Stimulated activated CD4-positive, alpha-beta T cell treated with anti-CD3 and anti-CD28 coated beads, Interleukin-15, amount 100 ng/mL, for 24 hours (primary cell): ENCODE results near the gene NECTIN4.
"Not testable (repeated sequence)": the region's sequence is repeated elsewhere in the genome, so short reads cannot be mapped to it uniquely, and the experiment has no call there.

Experiments used
- DNase-seq: peaks from one replicate; pipeline ENCODE4 v3.0.0-alpha.2; 2020

The NECTIN4 gene

DNA sequence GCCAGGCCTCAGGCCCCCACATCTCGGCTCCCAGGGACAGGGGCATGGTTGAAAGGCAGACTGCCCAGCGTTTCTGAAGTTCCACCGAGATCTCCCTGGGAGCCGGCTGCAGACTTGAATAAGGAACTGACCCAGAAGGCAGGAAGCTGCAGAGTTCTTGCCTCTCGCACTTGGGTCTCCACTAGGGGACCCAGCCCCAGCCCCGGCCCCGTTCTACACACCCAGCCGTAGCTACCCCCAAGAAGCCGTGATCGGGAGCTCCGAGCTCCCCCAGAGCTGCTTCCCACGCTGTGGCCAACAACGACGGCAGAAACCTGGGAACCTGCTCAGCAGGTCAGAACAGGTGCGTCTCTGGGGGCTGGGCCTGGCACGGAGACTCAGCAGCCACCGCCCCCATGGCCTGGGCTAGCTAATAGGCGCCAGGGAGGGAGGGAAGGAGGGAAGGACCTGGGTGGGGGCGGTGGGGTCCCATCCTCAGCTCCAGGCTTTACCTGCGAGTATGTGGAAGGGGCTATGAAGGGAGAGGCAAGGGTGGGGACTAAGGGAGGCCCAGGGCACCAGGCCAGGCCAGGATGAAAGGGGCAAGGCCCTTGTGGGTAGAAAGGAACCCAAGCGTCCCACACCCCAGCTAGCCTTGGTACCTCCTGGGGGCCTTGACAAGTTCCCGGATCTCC, at the start of gene NECTIN4:
TSS of gene NECTIN4 (minus strand) at position 308 of the 674 bp plus-strand sequence. CDS start at position 46, 262 bp downstream.
- no peak for DNase-seq

DNA sequence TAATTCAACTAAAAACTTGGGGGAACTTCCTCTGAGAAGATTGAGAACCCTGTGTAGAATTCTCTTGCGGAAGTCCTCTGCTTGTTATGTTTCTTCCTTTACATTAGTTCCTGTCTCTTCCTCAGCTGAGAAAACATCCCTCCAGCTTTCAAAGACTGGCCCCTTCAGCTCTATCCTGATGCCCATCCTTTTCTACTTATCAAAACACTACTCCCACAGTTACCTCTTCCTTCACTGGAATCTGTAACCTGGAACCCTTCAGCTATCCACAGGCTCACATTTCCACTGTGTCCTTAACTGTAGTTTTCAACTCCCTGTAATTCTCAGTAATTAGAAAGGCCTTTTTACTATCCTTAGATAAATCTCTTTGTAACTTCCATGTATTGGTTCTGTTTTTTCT, 49.1 kb upstream of the NECTIN4 start:
- DNase-seq, result no peak

DNA sequence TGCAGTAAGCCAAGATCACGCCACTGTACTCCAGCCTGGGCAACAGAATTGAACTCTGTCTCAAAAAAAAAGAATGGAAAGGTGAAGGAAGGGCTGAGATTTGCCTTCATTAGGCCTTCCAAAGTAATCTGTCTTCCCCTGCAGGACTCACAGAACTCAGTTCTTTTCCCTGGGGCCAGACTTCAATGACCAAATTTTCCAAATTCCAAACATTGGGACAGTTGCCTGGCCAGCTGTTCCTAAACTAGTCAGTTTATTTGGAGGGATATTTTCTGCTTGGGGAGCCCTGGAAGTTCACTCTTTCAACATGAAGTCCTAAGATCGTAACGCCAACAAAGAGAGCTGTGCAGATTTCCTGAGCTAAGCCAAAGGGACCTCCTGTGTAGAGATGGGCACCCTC, 48.5 kb upstream of the NECTIN4 start:
- no peak for DNase-seq

DNA sequence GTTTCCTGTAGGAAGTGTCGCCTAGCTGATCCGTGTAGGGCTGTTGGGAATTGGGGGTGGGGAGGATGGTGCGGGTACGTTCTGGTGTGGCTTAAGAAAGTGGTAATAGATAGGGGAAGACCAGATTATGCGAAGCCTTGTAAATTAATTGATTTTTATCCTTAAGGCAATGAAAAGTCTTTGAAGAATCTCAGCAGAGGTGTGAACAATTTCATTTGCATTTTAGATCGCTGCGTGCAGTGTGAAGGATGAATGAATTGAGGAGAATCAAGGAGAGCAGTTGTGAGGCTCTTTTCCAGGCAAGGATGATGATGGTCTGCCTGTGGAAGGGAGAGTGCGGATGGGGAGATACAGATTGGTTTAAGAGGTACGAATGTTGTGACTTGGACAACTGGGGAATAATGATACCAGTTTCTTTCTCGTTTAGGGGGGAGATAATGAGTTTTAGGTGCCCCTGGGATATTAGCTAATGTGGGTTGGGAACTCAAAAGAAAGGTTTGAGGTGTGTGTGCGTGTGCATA, 43.9 kb upstream of the NECTIN4 start:
- no peak for DNase-seq

DNA sequence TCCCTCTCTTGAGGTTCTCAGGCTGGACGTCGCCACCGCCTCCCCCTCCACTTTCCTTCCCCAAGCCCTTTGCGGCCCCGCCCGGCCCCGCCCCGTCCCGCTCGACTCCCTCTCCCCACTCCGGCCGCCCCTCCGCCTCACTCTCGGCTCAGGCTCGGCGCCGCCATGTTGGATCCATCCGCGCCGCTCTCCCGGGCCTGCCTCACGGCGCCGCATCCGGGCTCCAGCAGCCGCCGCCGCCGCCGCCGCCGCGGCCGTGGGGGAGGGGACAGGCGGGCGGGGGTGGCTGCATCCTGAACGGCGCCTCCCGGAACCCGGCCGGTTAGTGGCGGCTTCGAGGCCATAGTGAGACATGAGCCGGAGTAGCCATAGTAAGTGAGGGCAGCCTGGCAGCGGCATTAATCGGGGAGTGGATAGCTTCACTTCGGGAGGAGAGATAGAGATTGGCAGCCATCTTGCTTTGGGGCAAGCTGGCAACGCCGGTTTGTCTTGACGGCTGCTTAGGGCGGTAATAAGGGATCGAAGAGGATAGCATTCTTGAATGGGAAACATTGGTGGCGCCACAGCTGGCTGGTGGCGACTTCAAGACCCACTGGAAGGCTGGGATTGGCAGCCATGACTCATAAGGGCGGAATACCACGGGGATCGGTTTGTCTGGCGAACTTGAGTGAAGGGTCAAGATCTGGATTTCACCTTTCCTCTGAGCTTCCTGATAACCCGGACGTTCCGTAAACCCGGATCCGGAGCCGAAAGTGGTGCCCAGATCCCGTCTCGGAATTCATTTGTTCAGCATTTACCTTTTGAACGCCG, 43.3 kb upstream of the NECTIN4 start, which contains the start of gene DEDD:
TSS of gene DEDD (minus strand) at position 258 of the 810 bp plus-strand sequence. CDS start 8,205 bp downstream, outside the sequence.
- peak; percentile 93 for DNase-seq

DNA sequence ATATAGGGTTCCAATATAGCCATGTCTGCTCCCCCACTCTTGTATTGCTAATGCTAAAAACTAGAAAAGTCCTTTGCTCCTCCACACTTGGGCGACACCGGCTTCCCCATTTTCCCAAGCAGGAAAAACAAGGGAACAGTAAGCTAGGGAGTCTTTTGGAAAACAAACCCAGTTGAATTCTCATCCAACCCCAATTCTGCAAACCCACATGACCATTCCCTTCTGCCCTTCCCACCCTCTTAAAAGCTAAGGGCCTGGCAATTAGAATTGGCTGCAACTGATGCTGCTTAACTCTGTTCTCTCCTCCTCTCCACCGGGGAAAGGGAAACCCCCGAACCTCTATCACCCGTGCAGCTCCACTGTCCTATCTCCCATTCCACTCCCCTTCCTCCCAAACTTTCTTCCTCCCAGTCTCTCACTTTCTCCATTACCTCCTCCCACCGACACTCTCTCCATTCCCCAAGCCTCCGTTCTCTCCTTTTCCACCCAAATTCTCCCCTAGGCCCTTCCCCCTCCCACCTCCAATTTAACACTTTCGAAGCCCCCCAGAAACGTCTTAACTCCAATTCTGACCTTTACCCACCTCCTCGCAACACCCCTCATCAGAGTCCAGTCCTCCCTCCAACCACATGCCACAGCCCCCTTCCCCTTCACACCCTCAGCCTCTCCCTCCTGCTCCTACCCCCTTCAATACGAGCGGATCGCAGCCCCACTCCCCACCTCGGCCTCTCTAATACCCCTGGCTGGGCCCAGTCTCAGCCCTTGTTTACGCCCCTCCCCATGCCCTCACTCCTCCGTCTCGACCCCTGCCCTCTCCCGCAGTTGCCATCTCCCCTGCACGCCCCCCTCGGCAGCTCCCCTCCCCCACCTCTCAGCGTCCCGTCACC, 42.4 kb upstream of the NECTIN4 start:
- DNase-seq, result no peak

DNA sequence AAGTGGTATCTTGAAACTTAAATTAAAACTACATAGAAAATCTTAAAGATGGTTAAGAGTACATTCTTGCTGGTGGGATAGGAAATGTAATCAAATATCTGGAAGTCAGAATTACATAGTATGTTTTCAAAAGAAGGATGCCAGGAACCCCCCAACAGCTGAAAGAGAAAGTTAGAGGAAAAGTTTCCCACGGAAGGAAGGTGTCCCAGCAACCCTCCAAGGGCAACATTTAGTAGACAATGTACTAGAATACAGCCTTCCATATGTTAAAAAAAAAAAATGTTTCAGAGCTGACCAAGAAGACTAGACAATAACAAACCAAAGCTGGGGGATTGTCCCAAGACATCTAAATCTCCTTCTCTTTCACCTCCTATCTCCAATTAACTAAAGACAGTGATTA, 40.9 kb upstream of the NECTIN4 start:
- DNase-seq, result no peak

DNA sequence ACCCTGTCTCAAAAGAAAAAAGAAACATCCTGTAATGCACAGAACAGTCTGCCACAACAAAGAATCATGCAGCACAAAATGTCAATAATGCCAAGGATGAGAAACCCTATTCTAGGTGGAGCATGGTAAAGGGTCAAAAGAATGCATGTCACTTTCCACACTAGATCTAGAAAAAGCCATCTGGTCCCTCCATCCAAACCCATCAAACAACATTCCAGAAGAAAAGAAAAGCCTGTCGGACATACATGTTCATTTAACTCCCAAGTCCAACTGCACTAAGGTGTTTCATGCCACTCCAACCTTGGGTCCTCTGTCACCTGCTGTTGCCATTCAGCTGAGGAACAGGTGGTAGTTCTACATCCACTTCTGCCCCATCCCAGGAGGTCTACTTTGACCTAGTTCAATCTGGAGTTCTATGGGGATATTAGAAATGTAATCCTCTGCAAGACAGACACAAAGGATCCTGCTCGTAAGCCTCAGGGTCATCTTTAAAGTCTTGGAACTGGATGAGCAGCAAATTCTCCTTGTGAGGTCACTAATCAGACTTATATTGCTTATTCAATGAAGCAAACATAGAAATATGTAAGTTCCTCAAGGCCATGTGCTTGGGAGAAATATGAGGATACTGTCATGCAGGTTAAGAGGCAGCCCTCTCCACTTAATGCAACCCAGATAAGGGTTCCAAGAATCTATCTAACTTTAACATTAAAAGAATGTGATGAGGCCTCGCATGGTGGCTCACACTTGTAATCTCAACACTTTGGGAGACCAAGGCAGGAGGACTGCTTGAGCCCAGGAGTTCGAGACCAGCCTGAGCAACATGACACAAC, 39.4 kb upstream of the NECTIN4 start:
- DNase-seq, result no peak

DNA sequence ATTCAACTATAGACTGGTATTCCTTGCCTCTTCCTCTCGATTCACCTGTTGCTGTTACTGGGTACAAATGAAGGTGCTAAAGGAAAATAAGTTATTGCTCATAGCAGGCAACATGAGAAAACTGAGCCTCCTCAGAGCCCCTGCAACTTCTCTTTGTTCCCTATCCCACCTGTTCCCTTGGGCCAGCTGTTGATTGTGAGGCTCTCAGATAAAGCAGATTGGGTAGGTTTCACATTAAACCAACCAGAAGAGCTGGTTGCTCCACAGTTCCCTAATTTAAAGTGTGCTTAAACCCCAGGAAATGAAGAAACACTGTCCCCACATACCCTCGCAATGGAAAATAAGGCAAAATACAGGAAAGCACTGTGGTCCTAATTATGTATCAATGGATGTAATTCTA, 38.3 kb upstream of the NECTIN4 start:
- no peak for DNase-seq

DNA sequence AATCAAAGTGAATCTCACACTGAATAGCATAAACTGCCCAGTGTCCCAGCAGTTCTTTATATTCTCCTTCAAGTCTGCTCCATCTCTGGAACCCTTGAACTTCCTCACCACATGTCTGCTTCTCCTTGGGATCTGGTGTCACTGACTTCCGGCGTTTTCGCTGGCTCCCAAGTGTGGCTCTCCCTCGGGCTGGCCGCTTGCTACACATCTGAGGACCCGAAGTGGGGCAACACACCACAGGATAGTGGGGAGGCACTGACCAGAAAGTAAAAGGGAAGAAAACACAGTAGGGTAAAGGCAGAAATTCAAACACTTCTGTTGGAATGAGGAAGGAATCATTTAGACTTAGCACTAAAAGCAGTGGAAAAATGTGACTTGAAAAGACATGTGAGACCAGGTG, 33.6 kb upstream of the NECTIN4 start:
- no peak for DNase-seq

DNA sequence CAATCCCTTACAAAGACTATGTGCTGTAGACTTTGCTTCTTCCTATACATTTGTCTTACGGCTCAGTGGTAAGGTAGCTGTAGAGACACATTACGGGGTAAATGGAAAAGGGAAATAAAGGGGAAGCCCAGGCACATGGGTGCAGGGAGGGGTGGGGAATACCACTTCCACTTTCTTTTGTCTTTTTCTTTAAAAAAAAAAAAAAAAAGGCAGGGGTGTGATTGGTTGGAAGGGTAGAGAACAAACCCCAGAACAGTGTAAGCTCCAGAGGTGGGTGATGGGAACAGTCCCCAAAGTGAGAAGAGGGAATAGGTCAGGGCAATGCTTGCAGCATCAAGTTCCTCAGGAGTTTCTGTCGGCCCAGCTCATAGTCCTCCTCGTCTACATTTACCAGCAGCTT, 32.5 kb upstream of the NECTIN4 start:
- DNase-seq, result no peak

DNA sequence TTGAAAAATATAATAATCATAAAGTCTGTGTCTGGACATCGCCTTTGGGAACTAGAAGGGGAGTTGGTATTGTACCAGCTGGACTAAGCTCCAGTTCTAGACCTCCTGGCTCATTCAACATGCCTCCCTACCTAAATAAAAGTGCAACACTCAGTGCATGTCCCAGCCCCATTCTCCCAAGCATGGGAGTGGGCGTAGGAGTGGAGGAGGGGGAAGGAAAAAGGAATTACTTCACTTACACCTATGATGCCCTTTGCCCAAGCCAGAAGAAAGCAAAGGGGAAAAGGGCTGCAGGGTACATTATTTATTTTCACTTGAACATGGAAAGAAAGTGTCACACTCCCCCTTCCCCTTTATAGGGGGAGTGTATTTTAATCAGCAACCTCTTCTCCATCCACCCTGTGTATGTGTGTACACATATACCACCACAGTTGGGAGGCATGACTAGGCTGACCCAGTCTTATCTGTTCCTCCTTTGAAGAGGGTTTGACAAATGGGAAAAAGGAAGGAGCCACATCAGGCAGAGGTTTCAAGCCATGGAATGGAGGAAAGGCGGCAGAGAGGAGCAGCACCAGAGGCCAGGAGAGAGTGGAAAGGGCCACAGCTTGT, 31.8 kb upstream of the NECTIN4 start:
- DNase-seq, result no peak

DNA sequence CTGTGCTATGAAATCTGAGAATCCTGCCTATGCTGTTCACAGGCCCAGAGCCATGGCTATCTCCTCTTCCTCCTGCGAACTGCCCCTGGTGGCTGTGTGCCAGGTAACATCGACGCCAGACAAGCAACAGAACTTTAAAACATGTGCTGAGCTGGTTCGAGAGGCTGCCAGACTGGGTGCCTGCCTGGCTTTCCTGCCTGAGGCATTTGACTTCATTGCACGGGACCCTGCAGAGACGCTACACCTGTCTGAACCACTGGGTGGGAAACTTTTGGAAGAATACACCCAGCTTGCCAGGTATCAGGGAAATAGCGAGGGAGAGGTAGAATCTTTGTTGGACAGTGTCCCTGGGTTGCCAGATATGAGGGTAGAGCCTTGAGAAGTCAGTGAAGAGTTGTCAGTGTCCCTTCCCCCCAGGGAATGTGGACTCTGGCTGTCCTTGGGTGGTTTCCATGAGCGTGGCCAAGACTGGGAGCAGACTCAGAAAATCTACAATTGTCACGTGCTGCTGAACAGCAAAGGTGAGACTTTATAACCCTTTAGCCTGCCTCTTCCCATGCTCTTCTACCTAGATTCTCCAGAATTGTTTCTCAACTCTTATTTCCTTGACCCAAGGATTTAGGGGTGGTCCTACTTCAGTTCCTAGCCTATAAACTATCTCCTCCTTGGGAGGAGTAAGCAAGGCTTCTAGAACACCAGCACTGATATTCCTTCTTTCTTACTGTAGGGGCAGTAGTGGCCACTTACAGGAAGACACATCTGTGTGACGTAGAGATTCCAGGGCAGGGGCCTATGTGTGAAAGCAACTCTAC, 29.9 kb upstream of the NECTIN4 start:
- DNase-seq, result peak; percentile 80

DNA sequence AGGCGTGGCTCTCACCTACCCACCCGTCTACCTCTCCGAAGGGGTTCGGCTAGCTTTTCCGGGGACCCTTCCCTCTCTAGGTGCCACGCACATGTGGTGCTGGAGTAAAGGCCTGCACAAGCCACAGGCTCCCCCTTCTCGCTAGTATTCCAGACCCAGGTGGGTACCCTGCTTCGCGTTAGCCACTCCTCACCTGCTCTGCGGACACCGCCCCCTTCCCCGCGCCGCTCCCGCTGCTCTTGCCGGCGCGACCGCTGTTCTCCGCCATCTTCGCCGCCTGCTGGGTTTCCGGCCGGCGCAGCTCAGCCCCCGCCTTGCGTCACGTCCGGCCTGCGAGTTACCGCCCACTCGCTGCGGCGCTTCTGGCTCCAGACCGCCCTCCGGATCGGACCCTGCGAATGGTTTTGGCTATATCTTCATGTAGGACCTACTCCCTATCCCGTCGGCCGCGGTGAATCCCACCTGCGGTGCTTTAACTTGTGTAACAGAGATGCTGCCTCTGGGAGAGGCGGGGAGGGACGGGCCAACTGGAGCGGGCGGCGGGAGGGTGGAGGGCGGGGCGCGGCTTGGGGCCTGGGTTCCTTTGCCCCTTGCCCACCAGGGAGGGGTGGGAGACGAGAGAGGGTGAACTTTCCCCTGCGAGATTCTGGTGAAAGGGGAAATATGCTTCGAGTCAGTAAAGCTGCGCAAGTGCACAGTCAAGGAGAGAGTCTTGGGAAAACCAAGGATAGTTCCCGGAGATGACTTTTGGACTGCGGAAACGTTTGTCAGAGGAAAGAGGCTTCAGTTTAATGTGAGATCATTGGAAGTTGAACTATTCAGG, 28.6 kb upstream of the NECTIN4 start, which contains the start of the genes NIT1 and PFDN2:
TSS of gene NIT1 (plus strand) at position 347 of the 823 bp plus-strand sequence. CDS start at position 419, 72 bp downstream.
TSS of gene PFDN2 (minus strand) at position 279 of the 823 bp plus-strand sequence. CDS start at position 268, 11 bp downstream.
- peak; percentile 93 for DNase-seq

DNA sequence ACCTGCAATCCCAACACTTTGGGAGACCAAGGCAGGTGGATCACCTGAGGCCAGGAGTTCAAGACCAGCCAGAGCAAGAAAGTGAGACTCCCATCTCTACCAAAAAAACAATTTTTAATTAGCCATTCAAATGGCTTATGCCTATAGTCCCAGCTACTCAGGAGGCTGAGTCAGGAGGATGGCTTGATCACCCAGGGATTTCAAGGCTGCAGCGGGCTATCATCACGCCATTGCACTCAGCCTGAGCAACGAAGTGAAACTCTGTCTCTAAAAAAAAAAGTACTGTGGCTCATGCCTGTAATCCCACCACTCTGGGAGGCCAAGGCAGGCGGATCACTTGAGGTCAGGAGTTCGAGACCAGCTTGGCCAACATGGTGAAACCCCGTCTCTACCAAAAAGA, 26.6 kb upstream of the NECTIN4 start:
- DNase-seq, result not testable (repeated sequence)

DNA sequence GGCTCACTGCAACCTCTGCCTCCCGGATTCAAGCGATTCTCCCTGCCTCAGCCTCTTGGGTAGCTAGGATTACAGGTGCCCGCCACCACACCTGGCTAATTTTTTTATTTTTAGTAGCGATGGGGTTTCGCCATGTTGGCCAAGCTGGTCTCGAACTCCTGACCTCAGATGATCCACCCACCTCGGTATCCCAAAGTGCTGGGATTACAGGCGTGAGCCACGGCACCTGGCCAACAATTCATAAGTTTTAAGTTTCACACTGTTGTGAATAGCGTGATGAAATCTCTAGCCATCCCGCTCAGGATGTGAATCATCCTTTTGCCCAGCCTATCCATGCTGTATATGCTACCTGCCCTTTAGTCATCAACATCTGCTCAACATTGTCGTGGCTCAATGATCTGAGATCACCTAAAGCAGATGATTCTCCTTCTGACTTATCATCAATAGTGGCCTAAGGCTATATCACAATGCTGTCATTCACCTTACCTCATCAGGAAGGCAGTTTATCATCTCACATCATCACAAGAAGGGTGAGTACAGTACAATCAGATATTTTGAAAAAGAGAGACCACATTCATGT, 25.9 kb upstream of the NECTIN4 start:
- DNase-seq, result peak; percentile 58

DNA sequence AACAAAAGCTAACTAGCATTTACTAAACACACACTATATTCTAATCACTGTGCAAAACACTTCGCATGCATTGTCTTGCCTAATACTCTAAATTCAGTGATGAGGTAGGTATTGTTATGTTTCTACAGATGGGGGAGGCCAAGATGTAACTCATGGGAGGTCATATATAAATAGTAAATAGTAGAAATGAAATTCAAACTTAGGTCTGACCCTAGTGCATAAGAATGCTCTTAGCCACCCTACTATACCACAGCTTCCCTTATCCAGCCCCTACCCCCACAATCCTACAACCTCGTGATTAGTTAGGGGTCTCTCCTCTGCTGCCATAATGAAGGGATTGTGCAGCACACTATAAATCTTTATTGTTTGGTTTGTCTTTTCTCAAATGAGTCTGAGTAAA, 25.2 kb upstream of the NECTIN4 start:
- no peak for DNase-seq

DNA sequence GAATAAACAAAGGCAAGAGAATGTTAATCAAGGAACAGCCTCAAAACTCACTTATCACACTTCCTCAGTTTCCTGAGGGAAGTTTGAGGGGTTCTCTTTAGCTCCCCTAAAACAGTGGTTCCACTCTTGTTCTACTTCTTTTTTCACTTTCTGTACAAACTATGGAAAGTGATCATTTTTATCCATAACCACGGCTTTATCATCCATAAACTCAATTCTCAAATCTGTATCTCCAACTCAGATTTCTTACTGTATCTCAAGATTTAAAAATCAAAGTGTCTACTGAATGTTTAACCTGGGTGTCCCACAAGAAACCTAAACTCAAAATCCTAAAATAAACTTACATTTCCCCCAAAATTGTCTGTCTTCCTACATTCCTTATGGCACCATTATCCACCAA, 24.6 kb upstream of the NECTIN4 start:
- no peak for DNase-seq

DNA sequence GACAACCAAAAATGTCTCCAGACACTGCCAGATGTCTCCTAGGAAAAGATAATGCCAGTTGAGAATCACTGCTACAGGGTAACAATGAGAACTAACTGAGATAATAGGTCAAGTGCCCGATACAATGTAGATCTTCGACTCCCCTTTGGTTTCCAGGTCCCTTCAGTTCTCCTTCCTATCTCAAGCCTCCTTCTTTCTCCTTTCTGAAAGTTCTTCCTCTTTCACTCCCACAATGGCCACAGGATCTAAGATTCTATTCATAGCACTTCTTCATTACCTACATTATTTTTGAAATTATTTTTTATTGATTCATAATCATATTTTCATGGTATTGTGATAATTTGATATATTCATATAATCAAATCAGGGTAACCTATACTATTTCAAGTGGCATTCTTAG, 22.2 kb upstream of the NECTIN4 start:
- DNase-seq, result no peak
